HG03460 (cell line): ENCODE data around the gene ZIC3.
"Not testable (repeated sequence)": the region's sequence is repeated elsewhere in the genome, so short reads cannot be mapped to it uniquely, and the experiment has no call there.

ENCODE experiments used
- ATAC-seq: cut with Tn5 transposase; IDR thresholded peaks from one replicate; pipeline ENCODE4 v1.9.1; 2021; ENCODE audit not compliant: unreplicated experiment

Gene ZIC3

DNA sequence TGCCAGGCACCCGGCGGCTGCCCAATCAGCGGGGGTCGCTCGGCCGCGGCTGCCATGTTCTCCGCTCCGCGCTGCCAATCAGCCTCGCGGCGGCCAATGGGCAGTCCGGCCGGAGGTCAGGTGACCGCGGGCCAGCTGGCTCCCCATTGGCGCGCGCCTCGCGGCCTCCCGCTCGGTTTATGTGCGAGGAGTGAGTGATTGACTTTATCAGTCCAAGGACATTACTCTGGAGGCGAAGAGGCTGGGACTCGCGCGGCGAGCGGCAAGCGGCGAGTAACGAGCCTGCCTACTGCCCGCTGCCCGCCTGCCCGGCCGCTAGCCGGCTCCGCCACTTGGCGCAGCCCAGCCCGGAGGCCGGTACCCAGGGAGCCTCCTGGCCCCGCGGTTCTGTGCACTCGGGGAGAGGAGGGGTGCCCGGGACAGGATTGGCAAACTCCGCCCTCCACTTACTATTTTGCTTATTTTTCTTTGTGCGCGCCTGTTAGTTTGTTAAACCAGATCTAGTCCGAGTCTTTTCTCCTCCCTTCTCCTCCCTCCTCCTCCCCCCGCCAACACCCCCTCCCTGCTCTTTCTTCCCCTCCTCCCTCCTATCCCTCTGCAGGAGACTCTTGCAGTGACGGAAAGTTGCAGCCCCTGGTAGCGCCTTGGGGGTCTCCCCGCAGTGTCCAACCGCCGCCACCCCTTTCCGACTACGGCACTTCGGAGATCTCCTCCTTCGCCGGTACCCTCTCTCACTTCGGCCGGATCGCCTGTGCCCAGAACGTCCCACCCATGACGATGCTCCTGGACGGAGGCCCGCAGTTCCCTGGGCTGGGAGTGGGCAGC lies at the start of gene ZIC3:
TSS of gene ZIC3 (plus strand) at position 207 of the 825 bp plus-strand sequence. CDS start at position 772, 565 bp downstream.
- no peak for ATAC-seq

DNA sequence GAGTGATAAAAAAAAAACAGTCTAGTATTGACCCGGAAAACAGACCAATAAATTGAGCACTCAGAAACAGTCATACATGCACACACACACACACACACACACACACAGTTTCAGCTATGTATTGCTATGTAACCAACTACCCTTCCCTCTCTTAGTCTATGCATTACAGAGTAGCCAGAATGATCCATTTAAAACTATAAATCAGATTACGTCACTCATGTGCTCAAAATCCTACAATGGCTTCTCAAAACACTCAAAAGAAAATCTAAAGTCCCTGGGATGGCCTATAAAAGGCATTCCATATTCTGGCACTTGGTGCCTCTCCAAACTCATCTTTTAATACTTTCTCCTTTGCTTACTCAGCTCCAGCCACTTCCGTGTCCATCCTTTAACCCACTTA lies 46.5 kb upstream of the ZIC3 start:
- ATAC-seq = no peak

DNA sequence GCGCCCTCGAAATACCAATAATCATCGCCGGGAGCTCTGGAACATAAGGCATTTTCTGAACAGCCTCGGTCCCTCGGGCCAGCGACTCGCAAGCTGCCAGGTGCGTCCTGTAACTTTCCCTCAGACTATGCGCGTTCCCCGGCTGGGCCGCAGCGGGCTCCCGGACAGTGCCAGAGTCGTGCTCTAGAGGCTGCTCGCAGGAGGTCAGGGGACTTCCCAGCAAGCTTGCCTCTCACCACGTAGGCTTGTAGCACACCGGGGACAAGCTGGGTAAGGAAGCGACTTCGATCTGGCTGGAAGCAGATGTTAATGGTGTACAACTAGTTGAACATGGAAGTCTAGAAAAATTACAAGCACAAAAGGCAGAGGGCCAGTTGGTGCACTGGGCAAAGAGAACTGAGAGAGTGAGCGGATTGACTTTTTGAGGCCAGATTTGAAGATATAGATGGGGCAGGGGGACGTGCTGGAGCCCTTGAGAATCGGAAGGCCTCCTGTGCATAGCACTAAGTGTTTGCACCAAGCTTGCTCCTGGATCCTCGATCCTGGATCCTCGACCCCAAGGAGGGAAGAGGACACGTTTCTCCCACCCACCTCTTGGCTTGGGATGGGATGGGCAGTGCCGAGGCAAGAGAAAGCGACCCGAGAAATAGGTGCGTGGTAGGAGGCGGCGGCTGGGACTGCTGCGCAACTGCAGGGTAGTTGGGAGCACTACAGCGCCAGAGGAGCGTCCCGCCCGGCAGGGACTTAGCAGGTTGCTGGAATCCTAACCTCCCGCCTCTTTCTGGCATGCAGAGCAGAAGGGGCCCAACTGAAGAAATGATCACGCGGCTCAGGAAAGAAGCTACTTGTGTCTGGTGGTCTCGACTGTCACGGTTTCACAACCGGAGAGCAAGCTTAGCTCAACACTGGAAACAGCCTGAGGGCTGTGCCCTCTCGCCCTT lies 19.9 kb upstream of the ZIC3 start:
- no peak for ATAC-seq

DNA sequence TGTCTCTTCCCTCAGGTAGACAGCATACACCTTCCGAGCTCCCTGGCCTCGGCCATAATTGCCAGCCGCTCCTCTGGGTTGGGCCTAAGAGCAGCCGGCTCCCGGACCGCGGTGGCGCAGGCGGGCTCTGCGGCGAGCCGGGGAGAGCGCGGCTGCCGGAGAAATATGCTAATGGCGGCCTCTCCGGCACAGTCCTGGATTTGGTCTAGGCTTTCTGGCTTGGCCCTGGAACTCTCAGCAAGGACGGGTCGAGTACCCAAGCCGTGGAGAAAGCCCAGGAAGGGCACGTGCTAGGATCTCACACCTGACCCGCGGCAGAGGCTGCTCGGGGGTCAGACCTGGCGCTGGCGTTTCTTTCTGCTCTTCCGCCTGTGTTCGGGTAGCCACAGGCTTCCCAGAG lies 18.6 kb upstream of the ZIC3 start:
- no peak for ATAC-seq

DNA sequence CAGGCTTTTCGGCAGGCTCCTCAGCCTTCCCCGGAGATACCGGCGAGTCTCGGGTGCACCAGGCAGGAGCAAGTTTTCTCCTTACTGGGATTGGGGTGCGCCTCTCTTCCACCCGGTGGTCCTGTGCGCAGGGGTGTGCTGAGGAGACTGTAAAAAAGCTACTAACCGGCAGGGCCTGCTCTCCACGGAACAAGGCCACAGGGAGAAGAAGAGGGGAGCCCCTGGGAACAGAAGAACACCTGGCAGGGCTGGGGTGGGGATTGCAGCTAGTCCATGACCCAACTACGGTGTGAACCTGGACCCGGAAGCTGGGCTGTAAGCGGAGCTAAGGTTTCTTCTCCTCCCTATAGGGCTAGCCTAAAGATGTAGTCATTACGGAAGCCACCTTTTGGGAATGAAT lies 17.7 kb upstream of the ZIC3 start:
- no peak for ATAC-seq

DNA sequence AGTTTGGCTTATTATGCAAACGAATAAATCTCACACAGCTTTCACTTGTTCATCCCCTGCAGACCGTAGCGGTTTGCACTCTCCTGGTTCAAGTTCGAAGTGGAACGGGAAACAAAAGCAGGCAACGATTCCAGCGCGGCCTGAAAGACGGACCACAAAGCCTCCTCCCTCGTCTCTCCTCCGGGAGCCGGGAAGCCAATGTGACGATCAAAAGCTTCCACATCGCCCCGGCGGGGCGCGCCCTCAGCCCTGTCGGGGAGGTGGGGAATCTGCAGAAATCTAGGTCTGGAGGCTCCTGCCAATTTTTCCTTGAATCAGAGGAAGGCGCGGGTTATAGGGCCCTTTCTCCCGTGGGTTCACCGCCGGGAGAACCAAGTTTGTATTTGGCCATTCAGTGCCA lies 16.9 kb upstream of the ZIC3 start:
- ATAC-seq = no peak

DNA sequence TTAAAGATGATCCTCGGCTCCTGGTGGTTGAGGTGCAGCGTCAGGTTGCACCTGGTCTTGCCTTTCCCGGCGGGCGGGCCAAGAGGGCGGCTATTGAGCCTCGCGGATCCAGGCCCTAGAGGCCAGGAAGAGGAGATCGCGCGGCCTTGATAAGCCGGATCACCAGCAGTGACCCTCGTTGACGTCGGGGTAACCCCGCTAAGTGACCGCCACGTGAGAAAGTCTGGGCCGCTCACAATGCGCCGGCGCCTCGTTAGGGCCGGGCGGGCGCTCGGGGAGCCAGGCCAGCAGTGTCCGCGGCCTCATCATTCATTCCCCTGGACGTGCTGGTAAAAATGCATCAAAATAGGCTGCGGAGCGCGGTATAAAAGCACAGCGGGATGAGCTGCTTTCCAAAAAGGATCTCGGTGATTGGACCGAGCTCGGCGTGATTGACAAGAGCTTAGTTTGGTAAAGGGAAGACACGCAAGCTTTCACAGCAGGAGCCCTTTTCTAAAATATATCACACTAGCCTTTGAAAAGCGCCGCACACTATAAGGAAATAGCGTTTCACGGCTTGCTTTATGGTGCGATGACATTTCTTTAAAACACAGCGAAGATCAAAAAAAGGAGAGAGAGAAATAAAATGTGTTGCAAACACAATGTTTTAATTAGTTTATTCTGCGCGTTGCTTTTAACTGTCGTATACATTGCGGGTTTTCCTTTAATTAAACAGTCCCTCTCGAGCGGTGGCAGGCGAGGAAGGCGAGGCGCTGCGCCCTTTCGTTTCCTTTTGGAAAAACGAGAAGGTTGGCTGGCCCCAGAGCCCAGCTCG lies 15.9 kb upstream of the ZIC3 start:
- ATAC-seq = no peak

DNA sequence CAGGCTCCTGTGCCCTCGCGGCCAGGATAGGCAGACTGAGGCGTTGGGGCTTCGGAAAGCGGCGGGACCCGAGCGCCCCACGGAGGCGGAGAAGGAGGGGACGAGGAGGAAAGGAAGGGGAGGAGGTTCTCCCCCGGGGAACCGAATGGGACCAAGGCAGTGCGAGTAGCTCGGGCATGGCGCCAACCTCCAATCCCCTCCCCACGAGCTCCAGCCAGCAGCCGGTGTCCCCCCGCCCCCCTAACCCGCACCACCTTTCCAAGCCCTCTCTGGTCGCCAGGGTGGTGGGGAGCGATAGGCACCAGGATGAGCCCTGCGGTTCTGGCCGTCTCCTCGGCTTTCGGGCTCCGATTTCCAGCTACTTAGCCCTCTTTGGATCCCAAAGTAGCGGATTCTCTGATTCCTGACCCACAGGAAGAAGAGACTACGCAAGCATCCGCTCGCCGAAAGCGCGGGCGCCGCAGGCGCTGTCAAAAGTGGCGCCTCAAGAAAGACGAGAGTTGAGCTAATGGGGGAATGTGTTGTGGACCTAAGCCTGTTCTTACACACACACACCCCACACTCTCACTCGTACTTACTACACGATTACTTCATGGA lies 15.2 kb upstream of the ZIC3 start:
- no peak for ATAC-seq

DNA sequence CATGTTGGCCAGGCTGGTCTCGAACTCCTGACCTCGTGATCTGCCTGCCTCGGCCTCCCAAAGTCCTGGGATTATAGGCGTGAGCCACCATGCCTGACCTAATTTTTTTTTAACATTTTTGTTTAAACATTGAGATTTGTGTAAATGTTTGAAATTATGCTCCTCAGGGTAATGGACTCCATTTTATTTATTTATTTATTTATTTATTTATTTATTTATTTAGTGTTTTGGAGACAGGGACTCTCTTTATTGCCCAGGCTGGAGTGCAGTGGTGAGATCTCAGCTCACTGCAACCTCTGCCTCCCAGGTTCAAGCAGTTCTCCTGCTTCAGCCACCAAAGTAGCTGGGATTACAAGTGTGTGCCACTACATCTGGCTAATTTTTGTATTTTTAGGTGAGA lies 13.8 kb upstream of the ZIC3 start:
- ATAC-seq = not testable (repeated sequence)

DNA sequence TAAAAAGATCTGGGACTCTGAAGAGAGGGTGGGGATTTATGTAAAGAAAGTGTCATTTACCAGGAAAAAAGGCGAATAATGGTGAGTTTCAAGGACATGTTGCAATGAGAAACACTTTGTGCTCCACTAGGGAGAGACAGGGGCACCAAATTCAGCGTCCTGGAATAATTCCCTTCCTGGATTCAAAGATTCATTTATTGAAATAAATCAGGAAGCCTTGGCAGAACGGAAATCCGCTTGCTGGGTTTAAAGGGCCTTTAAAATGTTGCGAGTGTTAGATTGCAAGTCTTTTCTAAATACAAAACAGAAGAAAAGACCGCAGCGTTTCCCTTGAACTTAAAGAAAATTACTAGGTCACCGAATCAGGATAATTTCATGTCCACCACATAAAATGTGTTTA lies 3.8 kb upstream of the ZIC3 start:
- ATAC-seq = no peak

DNA sequence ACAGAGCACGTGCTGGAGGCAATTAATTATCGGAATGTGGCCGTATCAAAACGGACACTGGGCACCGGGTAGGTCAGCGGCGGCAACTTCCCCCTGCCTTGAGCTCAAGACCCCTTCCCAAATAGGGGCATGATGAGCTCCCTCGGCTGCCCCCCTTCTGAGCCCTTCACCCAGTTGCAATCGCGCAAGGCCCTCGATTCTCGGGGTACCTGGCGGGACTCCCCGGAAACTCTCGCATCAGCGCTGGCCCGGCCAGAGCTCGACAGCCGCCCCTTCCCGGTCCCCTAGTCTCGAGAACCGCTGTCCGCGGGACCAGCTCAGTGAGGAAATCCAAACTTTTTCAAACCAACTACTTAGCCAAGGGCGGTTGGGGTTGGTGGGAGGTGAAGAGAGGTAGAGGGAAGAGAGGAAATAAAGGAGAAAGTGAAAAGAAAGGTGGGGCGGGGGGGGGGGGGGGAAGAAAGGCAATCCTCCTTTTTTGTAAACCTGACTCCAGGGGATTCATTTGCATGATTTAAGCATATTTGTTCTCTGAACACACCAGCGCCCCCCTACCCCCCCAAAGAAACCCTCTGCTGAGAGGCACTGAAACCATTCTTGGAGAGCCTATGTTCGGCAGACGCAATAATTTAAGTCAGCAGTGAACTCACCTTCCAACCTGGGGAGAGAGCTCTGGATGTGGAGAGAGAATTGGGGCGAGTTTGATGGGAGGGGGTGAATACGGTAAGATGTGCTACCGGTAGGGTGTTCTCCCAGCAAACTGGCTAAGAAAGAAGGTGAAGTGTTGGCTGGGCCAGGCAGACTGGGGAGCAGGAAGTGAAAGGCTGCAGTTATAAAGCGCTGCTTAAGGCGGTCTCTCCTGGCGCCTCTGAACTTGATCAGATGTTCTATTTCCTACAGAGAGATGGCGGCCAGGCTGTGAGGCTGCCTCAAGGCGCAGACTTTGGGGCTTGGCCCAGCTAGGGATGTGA lies 2.0 kb upstream of the ZIC3 start:
- ATAC-seq = no peak

DNA sequence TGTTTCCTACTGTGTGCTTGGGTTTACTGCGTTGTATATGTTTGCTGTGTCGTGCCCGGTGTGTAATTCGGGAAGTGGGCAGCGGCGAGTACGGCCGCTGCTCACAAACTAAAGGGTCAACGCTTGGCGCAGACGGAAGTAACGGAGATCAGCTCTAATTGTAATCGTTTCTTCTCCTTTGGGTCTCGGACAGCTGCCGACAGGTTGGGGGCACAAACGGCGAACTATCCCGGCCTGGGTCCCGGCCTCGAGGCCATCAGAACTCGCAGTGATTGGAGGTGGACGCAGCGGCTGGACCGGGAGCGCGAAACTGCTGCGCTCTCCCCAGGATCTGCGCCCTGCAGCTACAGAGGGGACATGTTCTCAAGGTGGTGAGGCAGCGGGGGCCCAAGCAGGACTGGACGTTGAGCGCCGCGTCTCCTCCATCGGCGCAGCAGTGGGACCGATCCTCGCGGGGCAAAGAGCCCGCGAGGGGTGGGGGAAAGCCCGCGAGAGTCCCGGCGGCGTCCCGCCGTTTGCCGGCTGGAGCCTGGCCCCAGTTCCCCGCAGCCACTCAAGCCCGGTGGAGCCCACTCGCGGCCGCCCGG lies 516 bp upstream of the ZIC3 start:
- ATAC-seq = no peak

DNA sequence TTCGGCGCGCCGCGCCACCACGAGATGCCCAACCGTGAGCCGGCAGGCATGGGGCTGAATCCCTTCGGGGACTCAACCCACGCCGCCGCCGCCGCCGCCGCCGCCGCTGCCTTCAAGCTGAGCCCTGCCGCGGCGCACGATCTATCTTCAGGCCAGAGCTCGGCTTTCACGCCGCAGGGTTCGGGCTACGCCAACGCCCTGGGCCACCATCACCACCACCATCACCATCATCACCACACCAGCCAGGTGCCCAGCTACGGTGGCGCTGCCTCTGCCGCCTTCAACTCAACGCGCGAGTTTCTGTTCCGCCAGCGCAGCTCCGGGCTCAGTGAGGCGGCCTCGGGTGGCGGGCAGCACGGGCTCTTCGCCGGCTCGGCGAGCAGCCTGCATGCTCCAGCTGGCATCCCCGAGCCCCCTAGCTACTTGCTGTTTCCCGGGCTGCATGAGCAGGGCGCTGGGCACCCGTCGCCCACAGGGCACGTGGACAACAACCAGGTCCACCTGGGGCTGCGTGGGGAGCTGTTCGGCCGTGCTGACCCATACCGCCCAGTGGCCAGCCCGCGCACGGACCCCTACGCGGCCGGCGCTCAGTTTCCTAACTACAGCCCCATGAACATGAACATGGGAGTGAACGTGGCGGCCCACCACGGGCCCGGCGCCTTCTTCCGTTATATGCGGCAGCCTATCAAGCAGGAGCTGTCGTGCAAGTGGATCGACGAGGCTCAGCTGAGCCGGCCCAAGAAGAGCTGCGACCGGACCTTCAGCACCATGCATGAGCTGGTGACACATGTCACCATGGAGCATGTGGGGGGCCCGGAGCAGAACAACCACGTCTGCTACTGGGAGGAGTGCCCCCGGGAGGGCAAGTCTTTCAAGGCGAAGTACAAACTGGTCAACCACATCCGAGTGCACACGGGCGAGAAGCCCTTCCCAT lies 1.1 kb downstream of the ZIC3 start:
- ATAC-seq = no peak

DNA sequence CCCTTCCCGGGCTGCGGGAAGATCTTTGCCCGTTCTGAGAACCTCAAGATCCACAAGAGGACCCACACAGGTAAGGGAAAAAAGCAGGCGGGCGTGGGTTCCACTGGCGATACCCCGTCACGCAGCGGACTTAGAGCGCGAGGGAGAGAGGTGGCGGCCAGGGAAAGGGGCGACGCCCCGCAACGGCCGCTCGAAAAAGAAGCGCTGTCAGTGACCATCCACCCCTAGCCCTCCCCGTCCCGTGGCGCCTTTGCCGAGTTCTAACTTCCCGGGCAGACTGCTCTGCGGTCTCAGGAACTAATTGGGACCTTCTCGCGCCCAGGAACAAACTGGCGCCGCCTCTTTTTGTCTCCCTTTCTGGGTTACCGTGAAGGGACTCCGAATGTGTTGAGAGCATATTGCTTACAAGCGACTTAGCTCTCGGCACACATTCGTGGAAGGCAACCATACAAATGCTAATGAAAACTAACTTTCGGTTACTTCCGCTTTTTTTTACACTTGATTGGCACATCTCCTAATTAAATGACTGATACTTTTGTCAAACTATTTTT lies 1.8 kb downstream of the ZIC3 start:
- no peak for ATAC-seq

DNA sequence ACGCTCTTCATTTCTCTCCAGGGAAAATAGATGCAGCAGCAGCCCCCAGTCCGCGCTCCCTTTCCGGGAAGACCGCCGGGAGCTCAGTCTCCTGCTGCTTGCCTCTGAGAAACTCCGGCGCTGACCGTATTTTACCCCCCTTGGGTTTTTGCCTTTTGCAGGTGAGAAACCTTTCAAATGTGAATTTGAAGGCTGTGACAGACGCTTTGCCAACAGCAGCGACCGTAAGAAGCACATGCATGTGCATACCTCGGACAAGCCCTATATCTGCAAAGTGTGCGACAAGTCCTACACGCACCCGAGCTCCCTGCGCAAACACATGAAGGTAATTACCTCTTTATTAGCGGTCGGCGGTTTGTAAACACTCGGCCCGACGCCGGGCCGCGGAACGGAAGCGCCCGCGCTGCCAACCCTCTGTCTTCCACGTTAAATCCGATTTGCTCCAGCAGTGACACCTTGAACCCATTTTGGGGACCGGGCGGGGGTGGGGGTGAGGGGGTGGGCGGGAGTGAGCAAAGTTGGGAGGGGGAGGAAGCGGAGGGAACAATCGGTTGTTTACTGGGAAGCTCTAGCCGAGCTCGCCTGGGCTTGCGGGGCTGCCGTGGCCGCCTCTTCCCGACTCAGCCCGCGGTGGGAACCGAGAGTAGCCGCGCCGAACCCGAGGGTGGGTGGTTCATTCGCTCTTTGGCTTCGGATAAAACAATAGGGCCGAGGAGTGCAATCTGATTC lies 3.0 kb downstream of the ZIC3 start:
- ATAC-seq = no peak

DNA sequence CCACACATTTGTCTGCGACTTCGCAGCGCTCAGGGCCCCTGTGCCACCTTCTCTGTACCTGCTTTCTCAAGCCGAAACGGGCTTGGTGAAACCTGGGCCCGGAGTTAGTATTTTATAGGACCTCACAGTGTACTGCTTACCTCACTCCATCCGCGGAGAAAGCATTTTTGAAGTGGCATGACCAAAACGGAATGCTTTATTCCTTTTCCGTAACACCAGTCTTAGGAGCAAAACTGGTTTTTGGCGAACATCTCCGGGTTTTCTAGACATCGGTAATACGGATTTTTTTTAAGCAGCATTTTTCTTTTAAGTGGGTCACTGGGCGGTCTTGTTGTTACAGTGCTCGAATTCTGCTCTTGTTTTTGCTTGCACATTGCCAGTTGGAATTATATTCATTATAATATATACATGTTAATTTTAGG lies 3.6 kb downstream of the ZIC3 start:
- ATAC-seq = no peak
